Progenitor cell of endocrine pancreas (in vitro differentiated cells): ENCODE results near the gene SUCO. TPM values are rescaled to one million over a fixed set of nuclear protein-coding genes. Genes with fewer than 3 reads are reported as not detected.
"Not testable (repeated sequence)": the region's sequence is repeated elsewhere in the genome, so short reads cannot be mapped to it uniquely, and the experiment has no call there.

Experiments
- DNase-seq: peaks from one replicate; pipeline ENCODE4 v3.0.0; 2021; ENCODE audit warnings: low spot score; ENCODE audit not compliant: unreplicated experiment
- H3K27ac Mint-ChIP-seq: 2 replicates; pipeline ENCODE4 v1.8.0; 2021; ENCODE audit warnings: mild to moderate bottlenecking, moderate library complexity, mixed read lengths
- H3K27me3 Mint-ChIP-seq: 2 replicates; pipeline ENCODE4 v1.8.0; 2021; ENCODE audit warnings: mixed read lengths
- H3K36me3 Mint-ChIP-seq: 2 replicates; pipeline ENCODE4 v1.8.0; 2022; ENCODE audit warnings: mixed read lengths; ENCODE audit not compliant: insufficient read depth
- H3K4me1 Mint-ChIP-seq: 2 replicates; pipeline ENCODE4 v1.8.0; 2021; ENCODE audit warnings: low read depth, mixed read lengths
- H3K4me3 Mint-ChIP-seq: 2 replicates; pipeline ENCODE4 v1.8.0; 2021; ENCODE audit warnings: low read depth, mild to moderate bottlenecking, moderate library complexity, mixed read lengths
- H3K9me3 Mint-ChIP-seq: 2 replicates; pipeline ENCODE4 v1.8.0; 2021; ENCODE audit warnings: low read depth, mixed read lengths
- total RNA-seq: library from RNA; stranded (reverse); gene quantifications from 2 replicates; pipeline ENCODE4 v1.2.1, GENCODE V29; 2021
- TF ChIP-seq, protein P1 (sequence below): fragments of 200-600 bp; sonication (generic); IDR thresholded peaks from one replicate; pipeline ENCODE4 v1.5.0; 2021; ENCODE audit warnings: antibody characterized with exemption, mild to moderate bottlenecking; ENCODE audit not compliant: unreplicated experiment

Gene SUCO
- total RNA-seq, 1 donor from 2014 or later = 58.0 TPM

DNA sequence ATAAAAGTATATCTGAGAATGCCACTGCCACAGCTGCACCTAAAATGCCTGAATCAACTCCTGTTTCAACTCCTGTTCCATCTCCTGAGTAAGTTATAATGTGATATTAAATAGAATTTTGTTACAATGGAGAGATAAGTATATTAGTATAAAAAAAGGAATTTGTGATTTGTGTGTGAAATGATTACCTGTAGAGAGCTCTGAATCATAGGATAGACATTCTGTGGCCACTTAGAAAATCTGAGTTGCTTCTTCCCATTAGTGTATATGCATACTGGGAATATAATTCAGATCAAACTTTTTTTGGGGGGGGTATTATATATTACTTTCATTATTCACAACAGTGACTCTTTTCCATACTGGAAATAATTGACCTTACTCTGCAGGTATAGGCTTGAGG is 52.9 kb downstream of the SUCO start:
- Mint-ChIP-seq H3K27ac (no peak overlapping the region), H3K4me3 (no peak overlapping the region), H3K9me3 (no peaks in the 10 kb centered on the region), H3K4me1 (peaks cover 11% of the 10 kb centered on the region), H3K36me3 (peaks cover 28% of the 10 kb centered on the region), H3K27me3 (no peaks in the 10 kb centered on the region)
- DNase-seq = no peak
- TF ChIP-seq, protein P1, sequence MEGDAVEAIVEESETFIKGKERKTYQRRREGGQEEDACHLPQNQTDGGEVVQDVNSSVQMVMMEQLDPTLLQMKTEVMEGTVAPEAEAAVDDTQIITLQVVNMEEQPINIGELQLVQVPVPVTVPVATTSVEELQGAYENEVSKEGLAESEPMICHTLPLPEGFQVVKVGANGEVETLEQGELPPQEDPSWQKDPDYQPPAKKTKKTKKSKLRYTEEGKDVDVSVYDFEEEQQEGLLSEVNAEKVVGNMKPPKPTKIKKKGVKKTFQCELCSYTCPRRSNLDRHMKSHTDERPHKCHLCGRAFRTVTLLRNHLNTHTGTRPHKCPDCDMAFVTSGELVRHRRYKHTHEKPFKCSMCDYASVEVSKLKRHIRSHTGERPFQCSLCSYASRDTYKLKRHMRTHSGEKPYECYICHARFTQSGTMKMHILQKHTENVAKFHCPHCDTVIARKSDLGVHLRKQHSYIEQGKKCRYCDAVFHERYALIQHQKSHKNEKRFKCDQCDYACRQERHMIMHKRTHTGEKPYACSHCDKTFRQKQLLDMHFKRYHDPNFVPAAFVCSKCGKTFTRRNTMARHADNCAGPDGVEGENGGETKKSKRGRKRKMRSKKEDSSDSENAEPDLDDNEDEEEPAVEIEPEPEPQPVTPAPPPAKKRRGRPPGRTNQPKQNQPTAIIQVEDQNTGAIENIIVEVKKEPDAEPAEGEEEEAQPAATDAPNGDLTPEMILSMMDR = no peak

DNA sequence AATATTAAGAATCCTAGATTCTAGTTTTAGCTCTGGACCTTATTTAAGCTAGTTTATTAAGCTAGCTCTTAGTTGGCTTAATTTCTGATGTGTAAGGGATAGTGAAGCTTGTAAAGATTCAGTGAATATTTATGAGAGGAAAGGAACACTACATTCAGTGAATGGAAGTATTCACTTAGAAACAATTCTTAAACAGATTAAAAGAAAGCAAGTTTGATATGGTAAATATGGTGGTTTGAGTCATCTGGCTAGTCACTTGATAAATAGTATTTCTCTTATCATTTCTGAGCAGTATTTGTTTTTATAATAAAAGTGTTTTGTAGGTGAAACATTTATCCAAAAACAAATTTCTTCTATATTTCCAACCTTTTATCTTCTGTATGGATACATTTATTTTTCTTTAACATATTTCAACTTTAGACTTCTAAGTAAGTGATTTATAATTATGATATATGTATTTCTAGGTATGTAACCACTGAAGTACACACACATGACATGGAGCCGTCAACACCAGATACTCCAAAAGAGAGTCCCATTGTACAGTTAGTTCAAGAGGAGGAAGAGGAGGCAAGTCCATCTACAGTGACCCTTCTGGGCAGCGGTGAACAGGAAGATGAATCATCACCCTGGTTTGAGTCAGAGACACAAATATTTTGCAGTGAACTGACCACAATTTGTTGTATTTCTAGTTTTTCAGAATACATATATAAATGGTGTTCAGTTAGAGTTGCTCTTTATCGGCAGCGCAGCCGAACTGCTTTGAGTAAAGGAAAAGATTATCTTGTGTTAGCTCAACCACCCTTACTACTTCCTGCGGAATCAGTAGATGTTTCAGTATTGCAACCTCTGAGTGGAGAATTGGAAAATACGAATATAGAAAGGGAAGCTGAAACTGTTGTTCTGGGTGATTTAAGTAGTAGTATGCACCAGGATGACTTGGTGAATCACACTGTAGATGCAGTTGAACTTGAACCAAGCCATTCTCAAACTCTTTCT is 55.6 kb downstream of the SUCO start:
- Mint-ChIP-seq H3K27me3 (no peaks in the 10 kb centered on the region), H3K27ac (no peak overlapping the region), H3K4me3 (no peak overlapping the region), H3K36me3 (peaks cover 43% of the 10 kb centered on the region), H3K9me3 (peaks cover 4% of the 10 kb centered on the region), H3K4me1 (no peaks in the 10 kb centered on the region)
- TF ChIP-seq, protein P1 = no peak
- DNase-seq = no peak

DNA sequence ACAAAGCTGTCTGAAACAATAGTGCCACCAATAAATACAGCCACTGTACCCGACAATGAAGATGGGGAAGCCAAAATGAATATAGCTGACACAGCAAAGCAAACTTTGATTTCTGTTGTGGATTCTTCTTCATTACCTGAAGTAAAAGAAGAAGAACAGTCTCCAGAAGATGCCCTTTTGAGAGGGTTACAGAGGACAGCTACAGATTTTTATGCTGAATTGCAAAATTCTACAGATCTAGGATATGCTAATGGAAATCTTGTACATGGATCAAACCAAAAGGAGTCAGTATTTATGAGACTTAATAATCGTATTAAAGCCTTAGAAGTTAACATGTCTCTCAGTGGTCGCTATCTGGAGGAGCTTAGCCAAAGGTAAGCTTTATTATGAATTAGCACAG is 56.6 kb downstream of the SUCO start:
- Mint-ChIP-seq H3K36me3 (peaks cover 50% of the 10 kb centered on the region), H3K4me1 (no peaks in the 10 kb centered on the region), H3K27ac (peak overlapping the region; percentile 76), H3K27me3 (no peaks in the 10 kb centered on the region), H3K4me3 (no peak overlapping the region), H3K9me3 (peaks cover 9% of the 10 kb centered on the region)
- no peak for DNase-seq
- TF ChIP-seq, protein P1 = no peak

DNA sequence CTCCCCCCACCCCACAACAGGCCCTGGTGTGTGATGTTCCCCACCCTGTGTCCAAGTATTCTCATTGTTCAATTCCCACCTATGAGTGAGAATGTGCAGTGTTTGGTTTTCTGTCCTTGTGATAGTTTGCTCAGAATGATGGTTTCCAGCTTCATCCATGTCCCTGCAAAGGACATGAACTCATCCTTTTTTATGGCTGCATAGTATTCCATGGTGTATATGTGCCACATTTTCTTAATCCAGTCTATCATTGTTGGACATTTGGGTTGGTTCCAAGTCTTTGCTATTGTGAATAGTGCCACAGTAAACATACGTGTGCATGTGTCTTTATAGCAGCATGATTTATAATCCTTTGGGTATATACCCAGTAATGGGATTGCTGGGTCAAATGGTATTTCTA is 58.5 kb downstream of the SUCO start:
- not testable (repeated sequence) for H3K27me3 Mint-ChIP-seq, H3K4me1 Mint-ChIP-seq, H3K4me3 Mint-ChIP-seq, H3K27ac Mint-ChIP-seq, DNase-seq
- H3K36me3 Mint-ChIP-seq = peaks cover 68% of the 10 kb centered on the region
- H3K9me3 Mint-ChIP-seq = peaks cover 20% of the 10 kb centered on the region

DNA sequence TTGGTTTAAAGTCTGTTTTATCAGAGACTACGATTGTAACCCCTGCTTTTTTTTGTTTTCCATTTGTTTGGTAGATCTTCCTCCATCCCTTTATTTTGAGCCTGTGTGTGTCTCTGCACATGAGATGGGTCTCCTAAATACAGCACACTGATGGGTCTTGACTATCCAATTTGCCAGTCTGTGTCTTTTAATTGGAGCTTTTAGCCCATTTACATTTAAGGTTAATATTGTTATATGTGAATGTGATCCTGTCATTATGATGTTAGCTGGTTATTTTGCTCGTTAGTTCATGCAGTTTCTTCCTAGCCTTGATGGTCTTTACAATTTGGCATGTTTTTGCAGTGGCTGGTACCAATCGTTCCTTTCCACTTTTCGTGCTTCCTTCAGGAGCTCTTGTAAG is 62.1 kb downstream of the SUCO start:
- Mint-ChIP-seq H3K36me3 (peaks cover 75% of the 10 kb centered on the region), H3K9me3 (peaks cover 20% of the 10 kb centered on the region)
- not testable (repeated sequence) for DNase-seq, H3K4me3 Mint-ChIP-seq, H3K27ac Mint-ChIP-seq, H3K4me1 Mint-ChIP-seq, H3K27me3 Mint-ChIP-seq

GRCh38 chr1:172596782-172597181 is 63.8 kb downstream of the SUCO start:
- H3K27ac Mint-ChIP-seq, H3K4me1 Mint-ChIP-seq, DNase-seq, H3K27me3 Mint-ChIP-seq, H3K4me3 Mint-ChIP-seq: not testable (repeated sequence)
- Mint-ChIP-seq H3K36me3 (peaks cover 73% of the 10 kb centered on the region), H3K9me3 (peaks cover 20% of the 10 kb centered on the region)

- Mint-ChIP-seq H3K27me3 (no peaks in the 10 kb centered on the region), H3K4me3 (no peak overlapping the region), H3K9me3 (peaks cover 9% of the 10 kb centered on the region), H3K27ac (no peak overlapping the region), H3K36me3 (peaks cover 54% of the 10 kb centered on the region), H3K4me1 (peaks cover 12% of the 10 kb centered on the region)
- no peak for DNase-seq
- TF ChIP-seq, protein P1 = no peak
Observed at GRCh38 chr1:172599912-172600311, 67.0 kb downstream of the SUCO start.
